HG03575 (cell line): ENCODE results near the gene DROSHA.
"Not testable (repeated sequence)": the region's sequence is repeated elsewhere in the genome, so short reads cannot be mapped to it uniquely, and the experiment has no call there.

Experiments
- ATAC-seq: cut with Tn5 transposase; IDR thresholded peaks from one replicate; pipeline ENCODE4 v1.9.1; 2021; ENCODE audit not compliant: unreplicated experiment, insufficient number of reproducible peaks, low FRiP score; ENCODE audit errors: extremely low read depth

Gene DROSHA

DNA sequence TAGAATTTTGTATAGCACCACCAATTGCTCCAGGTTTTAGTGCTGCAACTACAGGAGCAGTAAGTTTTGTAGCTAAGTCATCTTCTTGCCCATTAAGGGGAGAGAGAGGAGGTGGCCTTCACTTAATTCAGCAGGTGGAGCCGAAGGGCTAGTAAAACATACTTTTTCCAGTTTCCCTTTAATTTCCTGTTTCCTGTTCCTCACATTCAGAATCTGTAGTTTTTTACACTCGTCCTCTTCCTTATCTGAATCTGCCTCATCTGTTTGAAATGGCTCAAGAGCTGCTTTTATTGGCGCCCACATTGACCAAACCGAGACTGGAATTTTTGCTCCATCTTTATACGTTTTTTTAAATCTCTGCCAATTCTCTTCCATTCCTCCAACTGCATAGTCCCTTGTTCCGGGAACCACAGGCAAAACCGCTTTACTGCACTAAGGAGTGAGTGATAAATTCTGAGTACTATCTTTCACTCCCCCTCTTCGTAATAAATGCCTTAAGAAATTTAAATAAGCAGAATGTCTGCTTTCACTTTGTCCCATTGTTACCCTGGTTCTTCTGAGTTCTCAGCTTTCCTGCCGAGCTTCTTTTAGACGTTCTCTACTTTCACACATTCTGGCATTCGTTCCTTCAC lies 133.9 kb downstream of the DROSHA start:
- no peak for ATAC-seq

DNA sequence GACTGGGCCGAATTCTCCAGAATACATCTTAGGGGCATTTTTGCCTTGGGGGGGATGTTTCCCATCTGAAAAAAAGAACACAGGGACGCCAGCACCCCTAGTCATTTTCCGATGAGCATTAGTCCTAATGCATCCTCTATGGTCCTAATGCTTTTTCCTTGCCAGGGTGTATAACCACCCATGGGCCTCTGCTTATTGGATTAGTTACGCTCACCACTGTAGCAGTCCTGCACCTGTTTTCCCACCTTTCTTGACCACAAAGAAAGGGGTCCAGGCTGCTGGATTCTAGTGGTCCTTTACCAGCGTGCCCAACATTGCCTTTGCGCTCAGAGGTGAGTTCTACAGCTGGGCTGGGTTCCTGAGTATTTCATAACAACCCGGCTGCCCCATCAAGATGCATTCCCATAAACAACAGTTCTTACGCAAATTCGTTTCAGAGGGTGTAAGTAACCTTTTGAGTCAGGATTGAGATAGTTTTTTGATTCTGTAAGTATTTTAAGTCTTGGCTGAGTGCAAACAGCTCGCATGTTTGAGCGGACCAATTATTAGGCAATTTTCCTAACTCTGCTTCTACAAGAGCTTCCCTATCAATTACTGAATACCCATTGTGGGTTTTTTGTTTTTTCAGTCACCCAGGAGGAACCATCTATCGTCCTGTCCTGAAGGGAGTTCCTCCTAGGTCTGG lies 135.1 kb downstream of the DROSHA start:
- no peak for ATAC-seq

DNA sequence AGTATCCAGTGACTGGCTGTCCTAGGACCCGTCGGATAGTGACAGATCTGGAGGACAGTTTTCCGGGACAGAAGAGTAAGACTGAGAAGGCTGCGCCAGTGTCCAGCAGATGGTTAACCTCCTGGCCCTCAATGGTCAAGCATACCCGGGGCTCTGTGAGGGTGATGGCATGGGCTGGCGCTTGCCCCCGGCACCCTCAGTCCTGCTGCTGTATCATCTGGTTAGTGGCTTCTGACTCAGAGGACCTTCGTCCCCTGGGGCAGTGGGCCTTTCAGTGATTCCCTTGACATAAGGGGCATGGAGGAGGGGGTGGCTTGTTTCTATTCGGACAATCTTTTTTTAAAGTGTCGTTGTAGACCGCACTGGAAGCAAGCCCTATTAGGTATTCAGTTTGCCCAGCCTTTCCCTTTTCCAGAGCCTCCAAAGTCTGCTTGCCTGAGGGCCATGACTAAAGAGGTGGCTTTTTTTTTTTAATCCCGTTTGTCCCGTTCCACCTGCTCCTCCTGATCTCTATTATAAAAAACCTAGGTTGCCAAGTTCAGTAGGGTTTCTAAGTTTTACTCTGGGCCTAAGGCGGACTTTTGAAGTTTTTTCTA lies 136.3 kb downstream of the DROSHA start:
- ATAC-seq = not testable (repeated sequence)

DNA sequence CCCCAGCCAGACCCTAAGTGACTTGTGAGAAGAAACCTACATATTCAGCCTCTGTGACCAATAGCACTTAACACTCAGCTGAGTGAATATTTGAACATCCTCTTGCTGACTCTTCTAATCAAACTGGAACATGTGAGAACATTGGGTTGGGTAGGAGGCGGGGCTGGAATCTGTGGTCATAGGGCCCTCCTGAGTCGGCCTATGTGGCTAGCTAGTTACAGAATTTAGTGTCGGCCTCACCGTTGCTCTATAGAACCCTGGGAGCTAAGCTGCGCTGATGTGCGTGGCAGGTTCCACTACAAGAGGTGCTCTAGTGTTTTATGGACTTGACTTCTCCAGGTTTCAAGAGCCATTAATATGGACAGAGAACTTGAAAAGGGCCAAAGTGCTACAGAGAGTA lies 138.8 kb downstream of the DROSHA start:
- no peak for ATAC-seq

DNA sequence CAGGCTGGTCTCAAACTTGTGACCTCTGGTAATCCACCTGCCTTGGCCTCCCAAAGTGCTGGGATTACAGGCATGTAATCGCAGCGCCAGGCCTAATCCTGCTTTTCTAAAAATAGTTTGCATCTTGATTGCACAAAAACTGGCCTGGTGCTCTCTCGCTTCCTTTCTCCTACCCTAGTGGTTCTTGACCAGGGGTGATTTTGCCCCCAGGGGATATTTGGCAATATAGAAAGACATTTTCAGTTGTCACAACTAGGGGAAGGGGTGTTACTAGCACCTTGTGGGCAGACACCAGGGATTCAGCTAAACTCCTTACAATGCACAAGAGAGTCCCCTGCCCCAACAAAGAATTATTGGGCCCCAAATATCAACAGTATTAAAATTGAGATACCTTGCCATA lies 139.8 kb downstream of the DROSHA start:
- ATAC-seq = no peak

DNA sequence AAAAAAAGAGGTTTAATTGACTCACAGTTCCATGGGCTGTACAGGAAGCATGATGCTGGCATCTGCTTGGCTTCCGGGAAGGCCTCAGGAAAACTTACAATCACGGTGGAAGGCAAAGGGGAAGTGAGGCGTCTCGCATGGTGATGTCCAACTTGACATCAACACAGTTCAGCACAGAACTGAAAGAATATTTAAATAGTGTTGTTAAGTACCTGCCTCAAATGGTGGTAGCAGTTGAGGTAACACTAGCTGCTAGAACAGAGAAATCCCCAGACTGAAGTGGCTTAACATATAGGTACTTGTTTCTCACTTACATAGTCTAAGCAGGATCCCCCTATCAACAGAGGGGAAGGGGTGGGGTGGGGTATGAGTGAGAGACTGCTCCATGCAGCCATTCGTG lies 141.6 kb downstream of the DROSHA start:
- no peak for ATAC-seq

DNA sequence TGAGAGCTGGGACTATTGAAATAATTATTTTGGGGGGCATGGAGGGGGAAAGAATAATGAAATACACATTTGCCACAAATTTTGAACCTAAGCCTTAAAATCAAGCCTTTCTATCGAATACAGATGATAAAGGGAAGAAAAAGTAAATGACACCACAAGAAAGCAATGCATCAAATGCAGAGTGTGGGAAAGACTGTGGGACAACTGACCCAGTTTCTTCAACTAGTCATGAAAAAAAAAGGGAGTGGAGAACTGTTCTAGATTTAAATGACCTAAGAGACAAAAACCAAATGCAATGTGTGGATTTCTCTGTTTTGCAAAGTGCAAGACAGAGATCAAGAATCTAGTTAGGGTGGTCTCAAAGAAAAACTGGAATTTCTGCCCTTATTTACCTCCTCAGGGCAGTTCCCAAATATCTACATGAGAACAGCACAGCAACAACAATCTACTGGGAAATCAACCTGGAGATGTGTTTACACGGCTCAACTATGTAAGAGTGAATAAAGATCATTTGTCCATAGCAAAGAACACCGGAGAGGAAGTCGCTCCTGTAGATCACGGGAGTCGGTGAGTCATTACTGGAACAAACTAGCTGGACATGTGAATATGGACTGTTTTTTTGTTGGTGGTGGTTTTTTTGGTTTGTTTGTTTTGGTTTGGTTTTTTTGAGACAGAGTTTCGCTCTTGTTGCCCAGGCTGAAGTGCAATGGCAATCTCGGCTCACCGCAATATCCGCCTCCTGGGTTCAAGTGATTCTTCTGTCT lies 145.9 kb downstream of the DROSHA start:
- no peak for ATAC-seq

DNA sequence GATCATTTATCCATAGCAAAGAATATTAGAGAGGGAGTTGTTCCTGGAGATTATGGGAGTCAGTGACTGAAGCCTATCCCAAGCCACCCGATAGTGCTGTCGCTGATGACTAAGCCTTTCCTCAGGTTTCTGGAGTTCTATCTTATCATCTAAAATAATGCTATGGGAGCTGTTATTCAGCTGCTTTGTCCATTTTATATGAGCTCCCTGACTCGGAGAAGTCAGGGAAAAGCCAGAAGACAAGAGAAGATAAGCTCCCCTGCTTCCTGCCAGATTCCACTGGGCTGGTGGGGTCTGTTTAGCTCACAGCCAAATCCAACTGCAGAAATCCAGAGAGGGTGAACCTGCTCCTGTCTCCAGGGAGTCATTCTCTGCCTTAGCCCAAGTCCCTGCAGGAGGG lies 148.2 kb downstream of the DROSHA start:
- ATAC-seq = no peak

DNA sequence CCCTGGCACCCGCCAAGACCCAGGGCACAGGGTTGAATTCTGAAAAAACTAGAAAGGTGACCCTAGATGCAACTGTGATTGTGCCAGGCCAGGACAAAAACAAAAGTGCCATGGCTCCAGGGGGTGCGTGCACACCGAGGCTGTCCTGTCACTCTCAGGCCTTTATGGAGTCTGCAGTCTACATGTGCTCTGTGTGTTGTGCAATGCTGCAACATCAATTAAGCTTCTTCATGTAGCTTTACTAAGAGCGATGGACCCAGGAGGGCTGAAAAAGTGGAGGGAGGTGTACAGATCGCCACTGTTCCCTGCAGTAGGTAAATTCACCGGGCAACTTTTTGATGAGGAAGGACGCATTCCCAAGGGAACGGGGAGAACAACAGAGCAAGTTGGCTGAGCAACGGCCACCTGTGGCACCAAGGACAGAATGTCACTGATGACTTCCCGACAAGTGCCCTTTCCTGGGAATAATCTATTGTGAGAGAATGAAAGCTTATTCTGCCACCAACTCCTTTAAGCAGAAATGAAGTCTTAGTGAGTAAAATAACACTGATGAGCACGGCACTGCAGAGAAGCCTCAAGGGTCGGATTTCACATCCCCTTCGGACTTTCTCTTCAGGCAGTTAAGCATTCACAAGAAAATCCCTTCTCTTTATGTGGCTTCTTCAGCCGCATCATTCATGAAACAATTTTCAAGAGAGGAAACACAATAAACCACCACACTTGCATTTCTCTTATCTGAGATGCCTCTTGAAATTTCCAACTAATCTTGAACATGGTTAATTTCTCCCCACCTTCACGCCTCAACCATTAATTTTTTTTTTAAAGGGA lies 149.6 kb downstream of the DROSHA start:
- ATAC-seq = no peak

DNA sequence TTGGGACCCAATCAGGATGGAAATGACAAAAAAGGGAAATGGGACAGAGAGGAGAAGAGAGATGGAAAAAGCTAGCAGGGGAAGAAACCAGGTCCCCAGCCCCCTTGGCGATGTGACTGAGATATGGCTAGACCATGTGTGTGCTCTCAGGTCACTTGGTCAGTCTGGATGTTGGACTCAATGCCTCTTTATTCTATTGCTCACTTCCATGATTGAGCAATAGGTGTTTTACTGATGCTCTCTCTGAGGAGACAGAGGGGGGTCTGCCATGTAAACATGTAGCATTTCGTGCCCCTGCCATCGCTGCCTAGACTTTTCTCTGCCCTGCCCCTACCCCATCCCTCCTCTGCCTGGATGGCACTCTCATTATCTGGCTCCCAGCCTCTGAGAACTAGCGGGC lies 150.6 kb downstream of the DROSHA start:
- no peak for ATAC-seq

DNA sequence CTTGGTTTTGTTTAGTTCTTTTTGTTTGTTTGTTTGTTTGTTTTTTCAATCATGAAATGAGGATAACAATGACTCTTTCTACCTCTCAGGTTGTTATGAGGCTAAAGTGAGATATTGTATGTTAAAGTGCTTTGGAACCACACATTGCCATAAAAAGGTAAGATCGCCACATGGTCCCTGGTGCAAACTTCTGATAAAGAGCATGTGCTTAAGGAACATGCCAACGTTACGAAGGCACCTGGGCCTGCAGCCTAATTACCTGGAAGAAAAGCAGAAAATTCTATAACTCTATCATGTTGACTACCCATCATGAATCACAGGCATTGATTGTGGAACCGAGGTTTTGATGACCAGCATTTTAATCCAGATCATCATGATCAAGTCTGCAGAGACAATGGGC lies 151.8 kb downstream of the DROSHA start:
- no peak for ATAC-seq

DNA sequence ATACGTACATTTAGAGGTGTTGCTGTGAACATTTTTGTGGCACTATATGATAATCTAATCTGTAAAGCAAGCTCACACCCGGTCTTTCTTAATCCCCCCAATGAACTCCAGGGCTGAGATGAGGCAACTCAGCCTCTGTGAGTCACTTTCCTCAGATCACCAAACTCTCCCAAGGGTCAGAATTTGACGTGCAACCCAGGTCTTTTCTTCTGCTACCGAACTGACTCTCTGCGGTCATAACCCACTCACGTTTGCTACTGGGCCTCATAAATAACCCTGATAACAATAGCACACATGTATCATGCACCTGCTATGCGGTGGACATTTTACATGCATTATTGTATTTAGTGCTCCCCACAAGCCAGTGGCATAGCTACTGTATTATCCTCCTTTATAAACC lies 153.1 kb downstream of the DROSHA start:
- ATAC-seq = no peak

DNA sequence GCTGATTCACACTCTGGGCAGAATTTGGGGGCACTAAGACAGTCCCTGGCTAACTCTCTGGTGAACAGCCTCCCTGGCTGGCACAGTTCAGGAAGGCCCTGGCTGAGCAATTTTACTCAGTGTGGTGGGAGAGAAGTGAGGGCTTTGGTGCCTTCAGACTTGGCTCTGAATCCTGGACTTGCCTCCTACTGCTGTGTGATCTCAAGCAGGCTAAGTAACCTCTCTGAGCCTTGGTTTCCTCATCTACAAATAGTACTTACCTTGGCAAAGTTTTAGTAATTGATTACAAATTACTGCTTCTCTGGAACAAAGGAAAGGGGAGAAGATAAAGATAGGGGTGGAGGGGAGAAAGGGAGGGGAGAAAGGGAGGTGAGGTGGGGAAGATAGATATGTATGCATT lies 153.8 kb downstream of the DROSHA start:
- ATAC-seq = no peak

DNA sequence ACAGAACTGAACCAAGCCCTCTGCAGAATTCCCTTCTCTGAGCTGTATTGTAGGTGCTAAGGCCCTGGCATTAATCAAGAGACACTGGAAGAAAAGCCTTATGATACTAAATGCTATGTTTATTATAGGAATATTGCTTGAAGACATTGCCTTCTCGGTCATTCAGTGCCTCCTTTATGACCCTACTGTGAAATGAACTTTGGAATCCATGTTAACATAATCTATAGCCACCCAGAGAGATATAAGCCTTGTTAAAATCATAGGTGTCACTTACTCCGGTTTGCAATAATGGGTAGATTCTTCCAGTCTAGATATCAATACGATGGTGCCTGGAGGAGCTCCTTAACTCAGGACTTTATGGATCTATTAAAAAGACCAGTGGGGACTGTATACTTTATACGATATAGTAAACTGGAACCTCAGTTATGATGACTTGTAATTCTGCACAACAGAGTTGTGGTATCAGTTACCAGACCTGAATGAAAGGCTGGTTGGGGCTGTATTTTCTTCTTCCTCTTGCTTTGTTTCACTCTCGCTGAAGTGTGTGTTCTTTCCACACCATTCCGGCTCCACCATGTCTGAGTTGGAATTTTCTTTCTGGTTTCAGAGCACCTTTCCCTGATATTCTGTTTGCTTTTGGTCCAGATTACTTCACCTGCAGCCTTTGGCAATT lies 154.5 kb downstream of the DROSHA start:
- no peak for ATAC-seq

DNA sequence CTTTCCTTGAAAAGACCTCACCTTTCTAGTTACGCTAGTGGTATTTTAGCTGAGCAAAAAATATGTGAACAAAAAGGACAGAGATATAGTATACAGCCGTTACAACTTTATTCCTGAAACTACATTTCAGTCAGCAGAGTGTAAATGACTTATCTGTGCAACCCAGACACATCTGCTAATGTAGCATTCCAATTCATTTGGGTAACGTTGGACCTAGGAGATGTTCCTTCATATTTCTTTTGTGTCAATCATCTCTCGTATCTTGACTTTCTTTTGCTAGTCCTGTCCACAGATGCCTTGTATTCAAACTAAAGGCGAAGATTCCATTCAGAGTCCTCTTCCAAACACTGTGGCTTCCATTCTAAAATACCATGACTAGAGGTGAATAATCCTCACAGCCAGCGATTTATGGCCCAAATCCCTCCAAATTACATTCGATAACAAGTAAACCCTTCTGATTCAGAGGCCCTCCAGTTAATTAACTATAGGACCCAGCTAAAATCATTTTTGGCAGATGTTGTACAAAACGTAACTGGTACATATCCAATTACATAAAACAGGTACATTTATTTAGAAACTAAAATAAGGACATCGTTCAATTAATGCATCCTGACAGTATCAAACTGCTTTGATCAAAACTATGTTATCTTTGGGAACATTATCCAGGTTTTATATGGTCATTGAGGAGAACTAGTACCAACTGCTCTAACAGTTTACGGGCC lies 155.7 kb downstream of the DROSHA start:
- no peak for ATAC-seq

DNA sequence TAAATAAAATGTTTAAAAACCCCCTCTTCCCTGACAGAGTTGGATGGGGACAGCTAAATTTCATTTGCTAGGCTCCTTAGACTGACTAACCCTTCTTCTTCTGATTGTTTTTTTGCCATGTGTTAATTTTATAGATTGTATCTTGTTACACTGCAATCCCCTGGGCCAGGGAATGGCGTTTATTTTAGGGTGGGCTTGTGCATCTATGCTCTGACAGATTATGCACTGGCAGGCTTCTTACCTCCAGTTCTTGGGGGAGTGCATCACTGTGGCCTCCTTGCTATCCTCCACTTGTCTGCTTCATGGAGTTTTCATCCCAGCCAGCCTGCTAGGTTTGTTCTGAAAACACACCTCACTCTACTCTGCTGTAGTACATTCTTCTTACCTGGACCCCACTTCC lies 159.8 kb downstream of the DROSHA start:
- ATAC-seq = no peak

DNA sequence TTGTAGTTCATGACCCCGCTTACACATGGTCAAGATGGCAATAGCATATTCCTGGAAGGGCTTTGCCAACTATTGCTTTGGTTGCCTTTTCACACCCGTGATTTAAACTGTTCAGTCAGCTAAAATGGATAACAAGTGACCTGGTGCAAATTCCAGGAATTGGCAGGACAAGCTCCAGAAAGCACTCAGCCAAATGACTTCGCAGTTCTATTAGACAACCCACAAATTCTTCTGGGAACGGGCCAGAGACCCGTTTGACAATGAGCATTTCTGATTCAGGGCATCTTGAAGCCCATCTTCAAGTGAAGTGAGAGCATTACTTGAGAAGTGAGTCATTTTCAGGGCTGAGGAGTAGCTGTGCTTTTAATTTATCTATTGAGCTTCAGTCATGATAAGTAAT lies 165.0 kb downstream of the DROSHA start:
- ATAC-seq = no peak

DNA sequence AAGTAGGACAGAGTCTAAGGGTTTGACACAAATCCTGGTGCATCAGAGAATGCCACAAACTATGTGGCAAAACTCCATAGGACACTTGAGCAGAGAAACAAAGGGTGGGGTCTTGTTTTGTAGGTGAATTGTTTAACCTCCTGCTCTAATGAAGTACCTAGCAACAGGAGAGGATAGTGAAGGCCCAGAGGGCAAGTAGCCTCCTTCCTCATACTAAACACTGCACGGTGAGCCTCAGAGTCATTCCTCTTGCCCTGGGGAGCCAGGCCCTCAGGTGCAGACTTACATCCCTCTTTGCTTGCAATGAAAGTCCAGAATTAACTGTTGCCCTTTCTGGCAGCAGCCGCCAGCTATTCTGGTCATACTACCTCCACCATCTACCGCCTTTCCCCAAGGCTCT lies 166.1 kb downstream of the DROSHA start:
- no peak for ATAC-seq
